Progenitor cell of endocrine pancreas (in vitro differentiated cells): ENCODE results near the gene C15orf61. TPM values are rescaled to one million over a fixed set of nuclear protein-coding genes. Genes with fewer than 3 reads are reported as not detected.

Experiments used
- DNase-seq: peaks from one replicate; pipeline ENCODE4 v3.0.0; 2021; ENCODE audit warnings: low spot score; ENCODE audit not compliant: unreplicated experiment
- H3K27ac Mint-ChIP-seq: 2 replicates; pipeline ENCODE4 v1.8.0; 2021; ENCODE audit warnings: mild to moderate bottlenecking, moderate library complexity, mixed read lengths
- H3K27me3 Mint-ChIP-seq: 2 replicates; pipeline ENCODE4 v1.8.0; 2021; ENCODE audit warnings: mixed read lengths
- H3K36me3 Mint-ChIP-seq: 2 replicates; pipeline ENCODE4 v1.8.0; 2022; ENCODE audit warnings: mixed read lengths; ENCODE audit not compliant: insufficient read depth
- H3K4me1 Mint-ChIP-seq: 2 replicates; pipeline ENCODE4 v1.8.0; 2021; ENCODE audit warnings: low read depth, mixed read lengths
- H3K4me3 Mint-ChIP-seq: 2 replicates; pipeline ENCODE4 v1.8.0; 2021; ENCODE audit warnings: low read depth, mild to moderate bottlenecking, moderate library complexity, mixed read lengths
- H3K9me3 Mint-ChIP-seq: 2 replicates; pipeline ENCODE4 v1.8.0; 2021; ENCODE audit warnings: low read depth, mixed read lengths
- CTCF ChIP-seq: fragments of 200-600 bp; sonication (generic); IDR thresholded peaks from one replicate; pipeline ENCODE4 v1.5.0; 2021; ENCODE audit warnings: antibody characterized with exemption, mild to moderate bottlenecking; ENCODE audit not compliant: unreplicated experiment
- total RNA-seq: library from RNA; stranded (reverse); gene quantifications from 2 replicates; pipeline ENCODE4 v1.2.1, GENCODE V29; 2021

Gene C15orf61
- total RNA-seq, 1 donor from 2014 or later, result 9.6 TPM

GRCh38 chr15:67559576-67559975 lies 38.6 kb downstream of the C15orf61 start:
- Mint-ChIP-seq H3K4me1 (peaks cover 20% of the 10 kb centered on the region), H3K27me3 (no peaks in the 10 kb centered on the region), H3K9me3 (peaks cover 5% of the 10 kb centered on the region), H3K27ac (peak overlapping the region; percentile 62), H3K4me3 (no peak overlapping the region), H3K36me3 (peaks cover 21% of the 10 kb centered on the region)
- no peak for TF ChIP-seq CTCF
- DNase-seq, result no peak

- Mint-ChIP-seq H3K9me3 (peaks cover 5% of the 10 kb centered on the region), H3K36me3 (peaks cover 17% of the 10 kb centered on the region), H3K4me3 (no peak overlapping the region), H3K4me1 (peaks cover 20% of the 10 kb centered on the region), H3K27ac (no peak overlapping the region), H3K27me3 (no peaks in the 10 kb centered on the region)
- no peak for TF ChIP-seq CTCF
- DNase-seq, result no peak
Measured at GRCh38 chr15:67560320-67560719, 39.4 kb downstream of the C15orf61 start.

- DNase-seq, result no peak
- H3K36me3 Mint-ChIP-seq, result peaks cover 12% of the 10 kb centered on the region
- no peak overlapping the region for H3K4me3 Mint-ChIP-seq
- TF ChIP-seq CTCF, result no peak
- no peak overlapping the region for H3K27ac Mint-ChIP-seq
- H3K9me3 Mint-ChIP-seq, result peaks cover 5% of the 10 kb centered on the region
- no peaks in the 10 kb centered on the region for H3K27me3 Mint-ChIP-seq
- H3K4me1 Mint-ChIP-seq, result peaks cover 20% of the 10 kb centered on the region
Measured at GRCh38 chr15:67563092-67563491, 42.2 kb downstream of the C15orf61 start.

- Mint-ChIP-seq H3K4me1 (peaks cover 10% of the 10 kb centered on the region), H3K27ac (no peak overlapping the region), H3K36me3 (peaks cover 10% of the 10 kb centered on the region), H3K9me3 (no peaks in the 10 kb centered on the region), H3K27me3 (no peaks in the 10 kb centered on the region), H3K4me3 (no peak overlapping the region)
- DNase-seq, result no peak
- TF ChIP-seq CTCF, result no peak
Measured at GRCh38 chr15:67564021-67564967, 43.4 kb downstream of the C15orf61 start.

- H3K27me3 Mint-ChIP-seq, result no peaks in the 10 kb centered on the region
- TF ChIP-seq CTCF, result no peak
- H3K27ac Mint-ChIP-seq, result no peak overlapping the region
Measured at GRCh38 chr15:67564968-67565345, 44.0 kb downstream of the C15orf61 start.

More at GRCh38 chr15:67564968-67565345, 44.0 kb downstream of the C15orf61 start:
- peaks cover 10% of the 10 kb centered on the region for H3K36me3 Mint-ChIP-seq
- no peaks in the 10 kb centered on the region for H3K9me3 Mint-ChIP-seq
- no peak for DNase-seq
- H3K4me3 Mint-ChIP-seq, result no peak overlapping the region
- peaks cover 5% of the 10 kb centered on the region for H3K4me1 Mint-ChIP-seq
